Measurements from ENCODE around the gene IDI1.
A peak's percentile ranks its signal among the peaks of the same experiment; 100 is the strongest.

Gene IDI1

DNA sequence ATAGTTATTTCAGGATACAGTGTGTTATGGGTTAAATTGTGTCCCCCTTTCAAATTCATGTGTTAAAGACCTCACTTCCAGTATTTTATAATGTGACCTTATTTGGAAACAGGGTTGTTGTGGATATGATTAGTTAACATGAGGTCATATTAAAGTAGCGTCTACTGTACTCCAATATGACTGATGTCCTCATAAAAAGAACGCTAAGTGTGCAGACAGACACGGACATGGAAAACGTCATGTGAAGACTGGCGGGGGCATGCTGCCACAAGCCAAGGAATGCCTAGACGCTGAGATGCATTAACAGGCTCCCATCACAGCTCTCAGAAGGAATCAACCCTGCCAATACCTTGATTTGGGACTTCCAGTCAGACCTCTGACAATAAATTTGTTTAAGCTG is 5.8 kb upstream of the IDI1 start:
- H3K4me3 ChIP-seq, result peak overlapping the region; percentile 41

DNA sequence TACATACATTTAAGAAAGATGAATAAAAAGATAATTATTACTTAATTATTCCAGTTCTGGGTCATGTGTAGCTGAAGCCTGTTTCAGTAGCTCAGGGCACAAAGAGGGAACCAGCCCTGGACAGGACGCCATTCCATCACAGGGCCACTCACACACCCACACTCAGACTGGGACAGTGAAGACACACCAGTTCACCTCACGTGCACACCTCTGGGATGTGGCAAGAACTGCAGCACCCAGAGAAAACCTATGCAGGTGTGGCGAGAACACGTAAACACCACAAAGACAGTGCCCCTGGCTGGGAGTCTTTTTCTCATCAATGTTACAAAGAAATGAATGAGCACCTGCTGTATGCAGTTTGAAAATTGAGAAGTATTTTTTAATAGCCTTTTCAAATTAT is 1.6 kb upstream of the IDI1 start:
- Histone ChIP-seq H3K27ac (peak overlapping the region in 1 of 2 donors; percentile 98), H3K4me3 (no peak overlapping the region)
- TF ChIP-seq, protein P1, sequence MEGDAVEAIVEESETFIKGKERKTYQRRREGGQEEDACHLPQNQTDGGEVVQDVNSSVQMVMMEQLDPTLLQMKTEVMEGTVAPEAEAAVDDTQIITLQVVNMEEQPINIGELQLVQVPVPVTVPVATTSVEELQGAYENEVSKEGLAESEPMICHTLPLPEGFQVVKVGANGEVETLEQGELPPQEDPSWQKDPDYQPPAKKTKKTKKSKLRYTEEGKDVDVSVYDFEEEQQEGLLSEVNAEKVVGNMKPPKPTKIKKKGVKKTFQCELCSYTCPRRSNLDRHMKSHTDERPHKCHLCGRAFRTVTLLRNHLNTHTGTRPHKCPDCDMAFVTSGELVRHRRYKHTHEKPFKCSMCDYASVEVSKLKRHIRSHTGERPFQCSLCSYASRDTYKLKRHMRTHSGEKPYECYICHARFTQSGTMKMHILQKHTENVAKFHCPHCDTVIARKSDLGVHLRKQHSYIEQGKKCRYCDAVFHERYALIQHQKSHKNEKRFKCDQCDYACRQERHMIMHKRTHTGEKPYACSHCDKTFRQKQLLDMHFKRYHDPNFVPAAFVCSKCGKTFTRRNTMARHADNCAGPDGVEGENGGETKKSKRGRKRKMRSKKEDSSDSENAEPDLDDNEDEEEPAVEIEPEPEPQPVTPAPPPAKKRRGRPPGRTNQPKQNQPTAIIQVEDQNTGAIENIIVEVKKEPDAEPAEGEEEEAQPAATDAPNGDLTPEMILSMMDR (IDR thresholded peaks at IDR 0.05), result no peak
- DNase-seq (ENCODE audit: low spot score), result no peak

More for the DNA sequence above, 5.8 kb upstream of the IDI1 start:
- no peak overlapping the region for H3K27ac ChIP-seq
- TF ChIP-seq, protein P1 (IDR thresholded peaks at IDR 0.05), result no peak
- DNase-seq (ENCODE audit: low spot score), result no peak

DNA sequence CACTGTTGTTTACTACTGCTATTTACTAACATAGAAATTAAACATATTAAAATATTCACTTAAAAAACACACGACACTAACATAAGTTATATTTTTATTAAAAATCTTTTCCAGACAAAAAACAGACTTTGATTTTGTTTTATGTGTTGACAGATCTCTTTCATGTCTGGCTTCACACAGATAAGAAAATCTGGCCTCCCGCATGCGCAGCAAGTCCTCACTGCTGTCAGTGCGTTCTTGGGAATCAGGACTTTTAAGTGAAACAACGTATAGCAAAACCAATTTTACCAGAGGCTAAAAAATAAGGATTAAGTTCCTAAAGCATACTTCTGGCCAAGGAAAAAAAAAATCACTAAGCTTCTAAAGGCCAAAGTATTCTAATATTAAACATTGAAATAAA is 1.2 kb upstream of the IDI1 start:
- H3K27ac ChIP-seq, result peak overlapping the region; percentile 98 to 99
- TF ChIP-seq, protein P1 (IDR thresholded peaks at IDR 0.05), result no peak
- H3K4me3 ChIP-seq, result peak overlapping the region; percentile 89
- DNase-seq (ENCODE audit: low spot score), result no peak

DNA sequence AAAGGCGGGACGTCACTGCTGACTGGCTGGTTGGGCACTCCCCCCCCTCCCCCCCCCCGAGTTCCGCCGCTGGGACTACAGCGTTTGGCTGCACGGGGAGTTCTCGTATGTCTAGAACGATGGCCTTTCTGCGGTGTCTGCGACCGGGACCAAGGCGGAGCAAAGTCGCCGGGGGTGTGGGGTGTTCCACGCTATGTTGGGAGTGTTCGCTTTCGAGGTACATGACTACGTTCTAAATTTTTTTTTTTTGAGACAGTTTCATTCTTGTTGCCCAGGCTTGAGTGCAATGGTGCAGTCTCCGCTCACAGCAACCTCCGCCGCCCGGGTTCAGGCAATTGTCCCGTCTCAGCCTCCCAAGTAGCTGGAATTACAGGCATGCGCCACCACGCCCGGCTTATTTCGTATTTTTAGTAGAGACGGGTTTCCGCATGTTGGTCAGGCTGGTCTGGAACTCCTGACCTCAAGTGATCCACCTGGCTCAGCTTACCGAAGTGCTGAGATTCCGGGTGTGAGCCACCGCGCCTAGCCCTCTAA is 573 bp upstream of the IDI1 start:
- Histone ChIP-seq H3K27ac (peak overlapping the region; percentile 98 to 99), H3K4me3 (peak overlapping the region; percentile 89)
- TF ChIP-seq, protein P1 (IDR thresholded peaks at IDR 0.05), result no peak
- no peak for DNase-seq (ENCODE audit: low spot score)

DNA sequence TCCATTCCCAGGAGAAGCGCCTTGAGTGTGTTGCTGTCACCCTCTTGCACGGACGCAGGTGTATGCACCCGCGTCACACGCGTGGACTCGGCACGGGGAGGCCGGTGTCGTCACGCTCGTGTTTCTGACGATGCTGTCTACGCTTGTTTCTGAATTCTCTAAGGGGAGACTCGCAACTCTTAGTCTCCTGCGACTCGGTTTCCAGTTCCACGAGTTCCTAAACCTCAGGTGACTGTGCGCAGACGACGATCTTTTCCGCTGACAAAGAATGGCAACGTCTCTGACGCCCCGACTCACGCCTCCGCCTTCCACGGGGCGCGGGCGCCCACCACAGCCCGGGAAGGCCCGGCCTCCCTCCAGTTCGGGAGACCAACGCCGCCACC is 579 bp downstream of the IDI1 start:
- Histone ChIP-seq H3K4me3 (peak overlapping the region; percentile 89), H3K27ac (peak overlapping the region; percentile 98 to 99)
- TF ChIP-seq, protein P1 (IDR thresholded peaks at IDR 0.05), result no peak
- no peak for DNase-seq (ENCODE audit: low spot score)

DNA sequence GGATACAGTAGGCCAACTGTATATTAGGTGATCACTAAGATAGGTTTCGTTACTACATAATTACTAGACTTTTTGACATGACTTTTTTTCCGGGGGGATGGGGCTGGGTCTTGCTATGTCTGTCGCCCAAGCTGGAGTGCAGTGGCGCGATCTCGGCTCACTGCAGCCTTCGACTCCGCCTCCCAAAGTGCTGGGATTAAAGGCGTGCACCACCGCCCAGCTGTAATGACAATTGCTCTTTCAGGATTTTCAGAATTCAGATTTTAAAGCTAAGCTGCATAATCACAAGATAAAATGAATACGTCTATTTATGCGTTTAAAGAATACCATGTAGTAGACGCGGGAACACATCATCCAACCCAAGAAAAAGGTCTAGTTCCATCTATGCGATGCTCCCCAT is 982 bp downstream of the IDI1 start:
- TF ChIP-seq, protein P1 (IDR thresholded peaks at IDR 0.05), result no peak
- peak overlapping the region; percentile 89 for H3K4me3 ChIP-seq
- DNase-seq (ENCODE audit: low spot score), result no peak
- peak overlapping the region; percentile 98 to 99 for H3K27ac ChIP-seq

DNA sequence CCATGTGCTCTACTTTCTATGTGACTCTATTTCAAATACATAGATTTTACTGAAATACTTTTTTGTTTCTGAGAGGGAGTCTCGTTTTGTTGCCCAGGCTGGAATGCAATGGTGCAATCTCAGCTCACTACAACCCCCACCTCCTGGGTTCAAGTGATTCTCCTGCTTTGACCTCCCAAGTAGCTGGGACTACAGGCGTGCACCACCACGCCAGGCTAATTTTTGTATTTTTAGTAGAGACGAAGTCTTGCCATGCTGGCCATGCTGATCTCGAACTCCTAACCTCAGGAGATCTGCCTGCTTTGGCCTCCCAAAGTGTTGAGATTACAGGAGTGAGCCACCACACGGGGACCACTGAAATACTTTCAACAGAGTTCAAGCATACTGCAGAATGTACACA is 3.5 kb downstream of the IDI1 start:
- TF ChIP-seq, protein P1 (IDR thresholded peaks at IDR 0.05), result no peak
- no peak overlapping the region for H3K4me3 ChIP-seq
- H3K27ac ChIP-seq, result no peak overlapping the region
- no peak for DNase-seq (ENCODE audit: low spot score)
